ENCODE measurements around the gene SLC3A2.

DNA sequence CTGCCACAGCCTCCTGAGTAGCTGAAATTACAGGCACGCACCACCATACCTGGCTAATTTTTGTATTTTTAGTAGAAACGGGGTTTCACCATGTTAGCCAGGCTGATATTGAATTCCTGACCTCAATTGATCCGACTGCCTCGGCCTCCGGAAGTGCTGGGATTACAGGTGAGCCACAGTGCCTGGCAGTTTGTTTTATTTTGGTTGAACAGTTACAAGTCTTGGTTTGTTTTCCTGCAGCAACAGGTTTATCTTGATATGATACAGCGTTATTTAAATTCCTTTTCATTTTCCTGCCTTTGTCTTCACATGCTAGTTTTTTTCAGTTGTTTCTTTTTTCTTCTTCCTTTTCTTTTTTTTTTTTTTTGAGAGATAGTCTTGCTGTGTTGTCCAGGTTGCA is 4.0 kb upstream of the SLC3A2 start:
- no peak for TF ChIP-seq POLR2A (IDR thresholded peaks at IDR 0.05)
- TF ChIP-seq, protein P1, sequence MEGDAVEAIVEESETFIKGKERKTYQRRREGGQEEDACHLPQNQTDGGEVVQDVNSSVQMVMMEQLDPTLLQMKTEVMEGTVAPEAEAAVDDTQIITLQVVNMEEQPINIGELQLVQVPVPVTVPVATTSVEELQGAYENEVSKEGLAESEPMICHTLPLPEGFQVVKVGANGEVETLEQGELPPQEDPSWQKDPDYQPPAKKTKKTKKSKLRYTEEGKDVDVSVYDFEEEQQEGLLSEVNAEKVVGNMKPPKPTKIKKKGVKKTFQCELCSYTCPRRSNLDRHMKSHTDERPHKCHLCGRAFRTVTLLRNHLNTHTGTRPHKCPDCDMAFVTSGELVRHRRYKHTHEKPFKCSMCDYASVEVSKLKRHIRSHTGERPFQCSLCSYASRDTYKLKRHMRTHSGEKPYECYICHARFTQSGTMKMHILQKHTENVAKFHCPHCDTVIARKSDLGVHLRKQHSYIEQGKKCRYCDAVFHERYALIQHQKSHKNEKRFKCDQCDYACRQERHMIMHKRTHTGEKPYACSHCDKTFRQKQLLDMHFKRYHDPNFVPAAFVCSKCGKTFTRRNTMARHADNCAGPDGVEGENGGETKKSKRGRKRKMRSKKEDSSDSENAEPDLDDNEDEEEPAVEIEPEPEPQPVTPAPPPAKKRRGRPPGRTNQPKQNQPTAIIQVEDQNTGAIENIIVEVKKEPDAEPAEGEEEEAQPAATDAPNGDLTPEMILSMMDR (IDR thresholded peaks at IDR 0.05) = no peak

Data from uterus (tissue), 2 donors.